Common myeloid progenitor, CD34-positive (primary cell): ENCODE data around the gene KCNQ4.

ENCODE experiments used
- CTCF ChIA-PET: fragments of 350-600 bp; sonication (Branson Sonifier 250); formaldehyde crosslinking; loops from one replicate; lab custom pipeline; 2021; ENCODE audit warnings: antibody characterized with exemption; lab: Charles Lee
- POLR2A ChIA-PET: fragments of 350-600 bp; sonication (Branson Sonifier 250); formaldehyde crosslinking; loops from one replicate; lab custom pipeline; 2021; ENCODE audit warnings: antibody characterized with exemption; lab: Charles Lee
- DNase-seq, 3 donors: peaks; one replicate each; pipeline versions ENCODE4 v3.0.0 to v3.0.0-alpha.2; 2013
- H3K27ac ChIP-seq, 2 experiments: 1 replicate in 1 of 2; 2 replicates in 1 of 2; pipeline ENCODE4 v1.7.0; 2013; ENCODE audit warnings: inconsistent platforms in 2 of 2, low read length in 2 of 2, mild to moderate bottlenecking in 2 of 2, low read depth in 1 of 2, moderate library complexity in 1 of 2; ENCODE audit not compliant: severe bottlenecking in 2 of 2, insufficient read depth in 1 of 2, poor library complexity in 1 of 2
- H3K27me3 ChIP-seq, 5 experiments: replicated peaks in 2 of 5; 1 replicate in 3 of 5; 2 replicates in 2 of 5; pipeline versions ENCODE4 v1.6.1 to v1.7.0; 2013; ENCODE audit warnings: low read length in 4 of 5, mild to moderate bottlenecking in 2 of 5, moderate library complexity in 2 of 5, inconsistent platforms in 1 of 5; ENCODE audit not compliant: insufficient read depth in 5 of 5, control insufficient read depth in 4 of 5
- H3K36me3 ChIP-seq, 4 experiments: 1 replicate in 2 of 4; 2 replicates in 2 of 4; pipeline versions ENCODE4 v1.6.1 to v1.7.0; 2013; ENCODE audit warnings: low read length in 3 of 4, control low read depth in 1 of 4, mild to moderate bottlenecking in 1 of 4; ENCODE audit not compliant: control insufficient read depth in 4 of 4, insufficient read depth in 4 of 4
- H3K4me1 ChIP-seq, 4 experiments: 1 replicate in 3 of 4; 2 replicates in 1 of 4; pipeline versions ENCODE4 v1.6.1 to v1.7.1; 2013; ENCODE audit warnings: low read length in 3 of 4, mild to moderate bottlenecking in 3 of 4, control low read depth in 1 of 4, inconsistent platforms in 1 of 4, moderate library complexity in 1 of 4; ENCODE audit not compliant: control insufficient read depth in 4 of 4, insufficient read depth in 4 of 4; ENCODE audit errors: control extremely low read depth in 1 of 4
- H3K4me3 ChIP-seq, 7 experiments: 1 replicate in 4 of 7; 2 replicates in 3 of 7; pipeline versions ENCODE4 v1.5.1 to v1.7.0; 2013; ENCODE audit warnings: mild to moderate bottlenecking in 7 of 7, low read length in 6 of 7, moderate library complexity in 6 of 7, inconsistent platforms in 2 of 7, low read depth in 2 of 7, control low read depth in 1 of 7; ENCODE audit not compliant: insufficient read depth in 4 of 7, control insufficient read depth in 1 of 7; ENCODE audit errors: extremely low read depth in 1 of 7
- H3K9me3 ChIP-seq, 5 experiments: 1 replicate in 4 of 5; 2 replicates in 1 of 5; pipeline versions ENCODE4 v1.6.1 to v1.7.1; 2013; ENCODE audit warnings: low read length in 4 of 5, mild to moderate bottlenecking in 2 of 5, inconsistent platforms in 1 of 5, low read depth in 1 of 5, moderate library complexity in 1 of 5; ENCODE audit not compliant: control insufficient read depth in 4 of 5, insufficient read depth in 2 of 5; ENCODE audit errors: control extremely low read depth in 1 of 5
- WGBS: methylation state at CpG from one replicate; pipeline ENCODE4 v1.1.5; 2013; ENCODE audit not compliant: insufficient coverage; 5-methylcytosine and 5-hydroxymethylcytosine counted together

Gene KCNQ4

GRCh38 chr1:40794974-40795715 lies 11.6 kb downstream of the KCNQ4 start:
- ChIA-PET POLR2A (no interaction called here), CTCF (interaction anchor here (1.1 to 9.8 kb wide), 6 partner anchors 11 to 60 kb away, joined by 3 to 71 read pairs (median 3); no protein-coding TSS in a partner anchor)
- H3K27ac ChIP-seq: no peak overlapping the region
- H3K4me1 ChIP-seq: peaks cover 0 to 41% (median 23%) of the 10 kb centered on the region in 4 experiments
- no peaks in the 10 kb centered on the region for H3K36me3 ChIP-seq
- peak in 2 of 3 donors; percentile 42 to 58 for DNase-seq
- no peak overlapping the region for H3K4me3 ChIP-seq
- no peaks in the 10 kb centered on the region for H3K9me3 ChIP-seq
- 83% methylated on average over 5 of the region's 10 CpGs for WGBS
- no peaks in the 10 kb centered on the region for H3K27me3 ChIP-seq

GRCh38 chr1:40795811-40796586 lies 12.4 kb downstream of the KCNQ4 start:
- ChIA-PET POLR2A (interaction anchor here (0.6 kb wide), 1 partner anchor 104 kb away, joined by 3 read pairs; no protein-coding TSS in a partner anchor), CTCF (interaction anchor here (1.2 to 9.8 kb wide), 4 partner anchors 10 to 23 kb away, joined by 3 to 71 read pairs (median 3); no protein-coding TSS in a partner anchor)
- Histone ChIP-seq H3K9me3 (no peaks in the 10 kb centered on the region), H3K27ac (no peak overlapping the region), H3K4me3 (no peak overlapping the region), H3K36me3 (no peaks in the 10 kb centered on the region), H3K27me3 (no peaks in the 10 kb centered on the region), H3K4me1 (peaks cover 0 to 50% (median 26%) of the 10 kb centered on the region in 4 experiments)
- no peak for DNase-seq
- 72% methylated on average over 11 of the region's 13 CpGs for WGBS

- no peak overlapping the region for H3K27ac ChIP-seq
- H3K27me3 ChIP-seq: no peaks in the 10 kb centered on the region
- no peak for DNase-seq
- H3K4me1 ChIP-seq: peaks cover 4 to 61% (median 35%) of the 10 kb centered on the region in 4 experiments
- ChIA-PET CTCF (interaction anchor here (1.2 to 9.8 kb wide), 4 partner anchors 8 to 53 kb away, joined by 3 to 71 read pairs (median 10); no protein-coding TSS in a partner anchor), POLR2A (interaction anchor here (0.7 kb wide), 1 partner anchor 16 kb away, joined by 3 read pairs; no protein-coding TSS in a partner anchor)
- no peaks in the 10 kb centered on the region for H3K36me3 ChIP-seq
- H3K4me3 ChIP-seq: no peak overlapping the region
- H3K9me3 ChIP-seq: no peaks in the 10 kb centered on the region
- WGBS: 60% methylated on average over 6 of the region's 9 CpGs
These were observed 13.5 kb downstream of the KCNQ4 start for GRCh38 chr1:40796939-40797667.

GRCh38 chr1:40797668-40798010 lies 14.1 kb downstream of the KCNQ4 start:
- CTCF ChIA-PET: interaction anchor here (1.2 to 9.8 kb wide), 4 partner anchors 9 to 53 kb away, joined by 3 to 71 read pairs (median 10); no protein-coding TSS in a partner anchor

GRCh38 chr1:40798366-40799281 lies 15.0 kb downstream of the KCNQ4 start:
- Histone ChIP-seq H3K27ac (no peak overlapping the region), H3K36me3 (no peaks in the 10 kb centered on the region), H3K4me3 (no peak overlapping the region), H3K27me3 (no peaks in the 10 kb centered on the region), H3K4me1 (peaks cover 4 to 74% (median 50%) of the 10 kb centered on the region in 4 experiments), H3K9me3 (no peaks in the 10 kb centered on the region)
- ChIA-PET POLR2A (interaction anchor here (0.6 to 0.9 kb wide), 2 partner anchors 108 to 556 kb away, joined by 3 to 4 read pairs; no protein-coding TSS in a partner anchor), CTCF (interaction anchor here (0.6 to 9.8 kb wide), 8 partner anchors 10 to 52 kb away, joined by 3 to 71 read pairs (median 4); no protein-coding TSS in a partner anchor)
- peak in 2 of 3 donors; percentile 33 to 63 for DNase-seq
- 96% methylated on average over 7 of the region's 8 CpGs for WGBS

More at GRCh38 chr1:40797668-40798010, 14.1 kb downstream of the KCNQ4 start:
- Histone ChIP-seq H3K4me1 (peaks cover 4 to 65% (median 40%) of the 10 kb centered on the region in 4 experiments), H3K27ac (no peak overlapping the region), H3K36me3 (no peaks in the 10 kb centered on the region), H3K4me3 (no peak overlapping the region), H3K27me3 (no peaks in the 10 kb centered on the region), H3K9me3 (no peaks in the 10 kb centered on the region)
- no peak for DNase-seq
- POLR2A ChIA-PET: interaction anchor here (0.7 kb wide), 1 partner anchor 16 kb away, joined by 3 read pairs; no protein-coding TSS in a partner anchor
- WGBS: 100% methylated on average over 2 of the region's 3 CpGs
